B cell (primary cell): ENCODE data around the gene SLAMF9. TPM values are rescaled to one million over a fixed set of nuclear protein-coding genes. Genes with fewer than 3 reads are reported as not detected.

Experiments used
- ATAC-seq: fragments of 200-7000 bp; cut with Tn5 transposase; one replicate; pipeline ENCODE4 v1.10.0; 2021; ENCODE audit warnings: low read depth, mild to moderate bottlenecking, moderate number of reproducible peaks, moderate library complexity
- CTCF ChIA-PET: fragments of 350-600 bp; sonication (Branson Sonifier 250); formaldehyde crosslinking; loops from one replicate; lab custom pipeline; 2021; ENCODE audit warnings: antibody characterized with exemption, inconsistent platforms; lab: Charles Lee
- POLR2A ChIA-PET: fragments of 350-600 bp; sonication (Branson Sonifier 250); formaldehyde crosslinking; loops from one replicate; lab custom pipeline; 2021; ENCODE audit warnings: antibody characterized with exemption; lab: Charles Lee
- DNase-seq: peaks from one replicate; pipeline ENCODE4 v3.0.0; 2013
- H2AFZ ChIP-seq: 2 replicates; pipeline ENCODE4 v1.6.1; 2012; ENCODE audit warnings: mild to moderate bottlenecking, low read depth, low read length; ENCODE audit not compliant: insufficient read depth, poor library complexity, severe bottlenecking
- H3K27ac ChIP-seq, 2 donors: 1 replicate in 1 of 2; 2 replicates in 1 of 2; pipeline ENCODE4 v1.5.1; 2012 to 2013; ENCODE audit warnings: low read length in 2 of 2, mild to moderate bottlenecking in 2 of 2, moderate library complexity in 1 of 2
- H3K27me3 ChIP-seq, 4 experiments: fragments of 200-600 bp in 1 of 4; sonication (generic) in 1 of 4; replicated peaks in 1 of 4; 1 replicate in 2 of 4; 2 replicates in 2 of 4; pipeline versions ENCODE4 v1.6.1 to v1.7.0; 2013 to 2016; ENCODE audit warnings: low read length in 3 of 4, mild to moderate bottlenecking in 2 of 4, mixed read lengths in 1 of 4, moderate library complexity in 1 of 4; ENCODE audit not compliant: insufficient read depth in 4 of 4, control insufficient read depth in 3 of 4; ENCODE audit errors: control extremely low read depth in 1 of 4
- H3K36me3 ChIP-seq, 2 experiments: replicated peaks in 1 of 2; 1 replicate in 1 of 2; 2 replicates in 1 of 2; pipeline versions ENCODE4 v1.6.1 to v1.7.1; 2013; ENCODE audit warnings: low read length in 1 of 2; ENCODE audit not compliant: insufficient read depth in 2 of 2, control insufficient read depth in 1 of 2; ENCODE audit errors: control extremely low read depth in 1 of 2, extremely low read depth in 1 of 2
- H3K4me1 ChIP-seq, 2 donors: fragments of 200-600 bp in 1 of 2; sonication (generic) in 1 of 2; 1 replicate in 1 of 2; 2 replicates in 1 of 2; pipeline versions ENCODE4 v1.5.1 to v1.6.1; 2013 to 2017; ENCODE audit warnings: low read length in 2 of 2; ENCODE audit not compliant: control insufficient read depth in 2 of 2, insufficient read depth in 2 of 2
- H3K4me2 ChIP-seq: replicated peaks from 2 replicates; pipeline ENCODE3; 2012; ENCODE audit warnings: mild to moderate bottlenecking, low read depth, low read length; ENCODE audit not compliant: poor library complexity, severe bottlenecking
- H3K4me3 ChIP-seq, 5 experiments: fragments of 200-600 bp in 1 of 5; sonication (generic) in 1 of 5; 1 replicate in 3 of 5; 2 replicates in 2 of 5; pipeline versions ENCODE4 v1.5.1 to v1.7.0; 2011 to 2016; ENCODE audit warnings: low read length in 4 of 5, mild to moderate bottlenecking in 4 of 5, low read depth in 2 of 5, control low read depth in 1 of 5, moderate library complexity in 1 of 5; ENCODE audit not compliant: insufficient read depth in 1 of 5; ENCODE audit errors: control extremely low read depth in 1 of 5, extremely low read depth in 1 of 5
- H3K79me2 ChIP-seq: fragments of 200-600 bp; sonication (generic); one replicate; pipeline ENCODE4 v1.6.0; 2016; ENCODE audit warnings: low read length; ENCODE audit not compliant: control insufficient read depth, insufficient read depth
- H3K9ac ChIP-seq: fragments of 200-600 bp; sonication (generic); 2 replicates; pipeline ENCODE4 v1.6.1; 2017; ENCODE audit warnings: mild to moderate bottlenecking, low read length, moderate library complexity
- H3K9me3 ChIP-seq, 3 donors: one replicate each; pipeline versions ENCODE4 v1.6.1 to v1.7.1; 2013; ENCODE audit warnings: low read length in 2 of 3; ENCODE audit not compliant: control insufficient read depth in 2 of 3, insufficient read depth in 1 of 3; ENCODE audit errors: control extremely low read depth in 1 of 3
- H4K20me1 ChIP-seq: 2 replicates; pipeline ENCODE4 v1.6.0; 2012; ENCODE audit warnings: mild to moderate bottlenecking, low read length; ENCODE audit not compliant: insufficient read depth, control insufficient read depth, poor library complexity, severe bottlenecking
- H3K27ac Mint-ChIP-seq: one replicate; pipeline ENCODE4 v1.8.0; 2021; ENCODE audit warnings: mixed read lengths
- H3K27me3 Mint-ChIP-seq: one replicate; pipeline ENCODE4 v1.8.0; 2021; ENCODE audit warnings: mixed read lengths
- H3K4me1 Mint-ChIP-seq: one replicate; pipeline ENCODE4 v1.8.0; 2021; ENCODE audit warnings: mixed read lengths
- H3K4me3 Mint-ChIP-seq: one replicate; pipeline ENCODE4 v1.8.0; 2021; ENCODE audit warnings: mixed read lengths
- H3K9me3 Mint-ChIP-seq: one replicate; pipeline ENCODE4 v1.8.0; 2022; ENCODE audit warnings: mixed read lengths; ENCODE audit not compliant: insufficient read depth
- CTCF ChIP-seq: fragments of 200-600 bp; IDR thresholded peaks from one replicate; pipeline ENCODE4 v1.8.0; 2022; ENCODE audit warnings: antibody characterized with exemption, mild to moderate bottlenecking
- EZH2 ChIP-seq: IDR thresholded peaks from 2 replicates; pipeline ENCODE4 v1.6.1; 2012; ENCODE audit warnings: borderline replicate concordance, low read depth, mild to moderate bottlenecking, moderate library complexity, low read length; ENCODE audit not compliant: insufficient read depth, poor library complexity, severe bottlenecking
- whole genome bisulfite sequencing: methylation state at CpG from one replicate; pipeline ENCODE4 v1.1.5; 2013; ENCODE audit warnings: missing lambda C conversion rate; ENCODE audit not compliant: insufficient coverage; 5-methylcytosine and 5-hydroxymethylcytosine counted together
- intact Hi-C: fragments of 100-400 bp; cut with micrococcal nuclease; formaldehyde crosslinking; loops from one replicate; pipeline ENCODE4 v1.10.0; 2022
- polyA plus RNA-seq: library from polyadenylated mRNA; depleted of rRNA; stranded (reverse); fragments of >200 nt; gene quantifications from 2 replicates; pipeline ENCODE4 v1.2.3, GENCODE V29; 2012
- total RNA-seq, 2 donors: library from RNA; stranded (reverse); fragments of 120-200 nt in 1 of 2; gene quantifications; 1 replicate in 1 of 2; 2 replicates in 1 of 2; pipeline versions ENCODE4 v1.2.3 to v1.2.4, GENCODE V29; 2013 to 2022

The SLAMF9 gene
- total and polyA plus RNA-seq, 2 donors (not counting 1 experiment from before 2014, with no cell fraction given): not detected

- intact Hi-C loops: no loop called here
- H3K4me1 Mint-ChIP-seq: no peaks in the 10 kb centered on the region
- Histone ChIP-seq H3K4me3 (no peak overlapping the region), H3K9me3 (peaks cover 0 to 1% (median 0%) of the 10 kb centered on the region in 3 donors), H3K36me3 (no peaks in the 10 kb centered on the region), H3K79me2 (no peaks in the 10 kb centered on the region), H3K4me1 (no peaks in the 10 kb centered on the region), H4K20me1 (no peaks in the 10 kb centered on the region), H3K27ac (no peak overlapping the region), H2AFZ (no peak overlapping the region), H3K27me3 (peaks cover 0 to 9% (median 5%) of the 10 kb centered on the region in 4 experiments), H3K4me2 (no peak overlapping the region), H3K9ac (no peak overlapping the region)
- no peaks in the 10 kb centered on the region for H3K9me3 Mint-ChIP-seq
- ChIA-PET CTCF (interaction anchor here (0.9 to 2.2 kb wide), 2 partner anchors 9 to 200 kb away, joined by 3 to 10 read pairs; no protein-coding TSS in a partner anchor), POLR2A (no interaction called here)
- DNase-seq (no peak), ATAC-seq (no peak)
- WGBS: 76% methylated on average over 3 of the region's 4 CpGs
- H3K27me3 Mint-ChIP-seq: peaks cover 30% of the 10 kb centered on the region
- no peak for TF ChIP-seq CTCF
- no peak for TF ChIP-seq EZH2
- no peak overlapping the region for H3K27ac Mint-ChIP-seq
- H3K4me3 Mint-ChIP-seq: no peak overlapping the region
Observed at GRCh38 chr1:159999204-159999603, 45.2 kb upstream of the SLAMF9 start.

GRCh38 chr1:159996653-159997052, 42.6 kb upstream of the SLAMF9 start:
- H3K4me2 ChIP-seq: no peak overlapping the region
- intact Hi-C loops: no loop called here
- H3K4me1 ChIP-seq: no peaks in the 10 kb centered on the region
- DNase-seq (no peak), ATAC-seq (no peak)
- H3K9ac ChIP-seq: no peak overlapping the region
- no peaks in the 10 kb centered on the region for H3K36me3 ChIP-seq
- no peak overlapping the region for H3K27ac ChIP-seq
- no peaks in the 10 kb centered on the region for H3K79me2 ChIP-seq
- H3K27me3 Mint-ChIP-seq: peaks cover 36% of the 10 kb centered on the region
- TF ChIP-seq EZH2: no peak
- no peak for TF ChIP-seq CTCF
- POLR2A ChIA-PET: no interaction called here
- no peak overlapping the region for H3K4me3 Mint-ChIP-seq
- H3K9me3 Mint-ChIP-seq: no peaks in the 10 kb centered on the region
- H3K27ac Mint-ChIP-seq: no peak overlapping the region
- H4K20me1 ChIP-seq: no peaks in the 10 kb centered on the region
- peaks cover under 1% of the 10 kb centered on the region for H3K4me1 Mint-ChIP-seq
- H3K27me3 ChIP-seq: peaks cover 0 to 9% (median 6%) of the 10 kb centered on the region in 4 experiments
- H3K9me3 ChIP-seq: peaks cover 0 to 1% (median 0%) of the 10 kb centered on the region in 3 donors
- H2AFZ ChIP-seq: no peak overlapping the region
- H3K4me3 ChIP-seq: no peak overlapping the region
- CTCF ChIA-PET: interaction anchor here (1.7 kb wide), 1 partner anchor 11 kb away, joined by 5 read pairs; no protein-coding TSS in a partner anchor
